GM10266 (cell line): ENCODE data around the gene SCN5A.

Experiments
- DNase-seq: peaks from one replicate; pipeline ENCODE4 v3.0.0; 2012; ENCODE audit errors: extremely low spot score
- TF ChIP-seq, protein P1 (sequence below): IDR thresholded peaks from 2 replicates; pipeline ENCODE4 v1.5.1; 2012; ENCODE audit warnings: mild to moderate bottlenecking, low read depth; ENCODE audit not compliant: control insufficient read depth, insufficient read depth; ENCODE audit errors: missing control alignments

SCN5A gene

DNA sequence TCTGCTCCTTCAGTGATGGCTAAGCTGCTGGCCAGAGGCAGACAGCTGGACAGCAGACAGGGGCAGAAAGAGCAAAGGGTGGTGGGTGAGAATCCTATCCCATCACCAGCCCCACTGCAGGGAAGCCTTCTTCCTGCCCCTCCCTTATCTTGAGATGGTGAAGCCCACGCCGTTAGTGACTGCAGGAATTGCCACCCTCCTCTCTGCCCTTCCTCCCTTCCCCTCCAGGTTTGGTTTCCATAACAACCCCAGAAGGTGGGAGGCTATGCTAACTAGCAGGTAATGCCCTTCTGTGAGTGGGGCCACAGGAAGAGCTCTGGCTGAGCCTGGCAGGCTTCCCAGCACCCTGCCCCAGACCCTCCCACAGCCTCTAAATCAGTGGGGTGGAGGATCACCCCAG is 32.8 kb downstream of the SCN5A start:
- no peak for DNase-seq
- TF ChIP-seq, protein P1, sequence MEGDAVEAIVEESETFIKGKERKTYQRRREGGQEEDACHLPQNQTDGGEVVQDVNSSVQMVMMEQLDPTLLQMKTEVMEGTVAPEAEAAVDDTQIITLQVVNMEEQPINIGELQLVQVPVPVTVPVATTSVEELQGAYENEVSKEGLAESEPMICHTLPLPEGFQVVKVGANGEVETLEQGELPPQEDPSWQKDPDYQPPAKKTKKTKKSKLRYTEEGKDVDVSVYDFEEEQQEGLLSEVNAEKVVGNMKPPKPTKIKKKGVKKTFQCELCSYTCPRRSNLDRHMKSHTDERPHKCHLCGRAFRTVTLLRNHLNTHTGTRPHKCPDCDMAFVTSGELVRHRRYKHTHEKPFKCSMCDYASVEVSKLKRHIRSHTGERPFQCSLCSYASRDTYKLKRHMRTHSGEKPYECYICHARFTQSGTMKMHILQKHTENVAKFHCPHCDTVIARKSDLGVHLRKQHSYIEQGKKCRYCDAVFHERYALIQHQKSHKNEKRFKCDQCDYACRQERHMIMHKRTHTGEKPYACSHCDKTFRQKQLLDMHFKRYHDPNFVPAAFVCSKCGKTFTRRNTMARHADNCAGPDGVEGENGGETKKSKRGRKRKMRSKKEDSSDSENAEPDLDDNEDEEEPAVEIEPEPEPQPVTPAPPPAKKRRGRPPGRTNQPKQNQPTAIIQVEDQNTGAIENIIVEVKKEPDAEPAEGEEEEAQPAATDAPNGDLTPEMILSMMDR, result no peak

- no peak for DNase-seq
- TF ChIP-seq, protein P1, result no peak
Observed at GRCh38 chr3:38616111-38616510, 33.4 kb downstream of the SCN5A start.

- TF ChIP-seq, protein P1, result no peak
Observed at GRCh38 chr3:38614651-38615352, 34.7 kb downstream of the SCN5A start.

GRCh38 chr3:38614091-38614490 is 35.4 kb downstream of the SCN5A start:
- DNase-seq, result no peak
- TF ChIP-seq, protein P1, result no peak

More at GRCh38 chr3:38614651-38615352, 34.7 kb downstream of the SCN5A start:
- DNase-seq, result no peak

DNA sequence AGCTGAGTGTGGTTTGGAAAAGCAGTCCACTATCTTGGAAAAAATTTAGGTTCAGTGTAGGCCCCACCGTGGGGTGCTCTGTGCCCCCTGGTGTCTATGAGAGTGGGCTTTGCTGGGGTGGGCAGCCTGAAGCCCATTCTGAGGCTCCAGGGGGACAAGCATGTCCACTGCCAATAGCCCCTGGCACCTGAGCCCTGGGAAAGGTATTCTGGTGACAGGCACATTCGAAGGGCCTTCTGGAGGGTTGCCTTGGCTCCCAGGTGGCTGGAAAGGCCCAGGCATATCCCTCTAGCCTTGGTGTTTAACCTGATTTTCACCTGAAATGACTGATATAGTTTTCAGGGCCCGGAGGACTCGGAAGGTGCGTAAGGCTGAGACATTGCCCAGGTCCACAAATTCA is 36.1 kb downstream of the SCN5A start:
- TF ChIP-seq, protein P1, result no peak

DNA sequence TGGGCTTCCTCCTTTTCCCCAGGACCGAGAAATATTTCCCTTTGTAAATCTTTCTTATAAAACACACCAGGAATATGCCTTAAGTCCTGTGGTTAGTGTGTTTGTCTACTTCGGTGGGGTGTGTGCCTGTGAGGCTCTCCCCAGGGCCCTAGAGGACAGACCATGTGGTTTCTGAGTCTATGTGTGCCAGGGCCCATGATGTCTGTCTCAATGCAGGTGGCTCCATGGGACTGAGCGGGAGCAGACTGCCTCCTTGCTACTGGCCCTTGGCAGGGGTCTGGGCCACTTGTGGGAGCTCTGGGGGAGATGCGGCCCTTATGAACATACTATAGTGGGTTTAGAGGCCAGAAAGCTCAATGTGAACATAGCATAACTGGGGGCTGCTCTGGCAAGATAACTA is 37.6 kb downstream of the SCN5A start:
- TF ChIP-seq, protein P1, result no peak
- DNase-seq, result no peak

More for the DNA sequence above, 36.1 kb downstream of the SCN5A start:
- DNase-seq, result no peak

GRCh38 chr3:38610934-38611333 is 38.6 kb downstream of the SCN5A start:
- no peak for DNase-seq
- TF ChIP-seq, protein P1, result no peak
